Left lobe of liver (tissue), 2 donors: ENCODE results near the gene PATL2. TPM values are rescaled to one million over a fixed set of nuclear protein-coding genes. Genes with fewer than 3 reads are reported as not detected.
"Not testable (repeated sequence)": the region's sequence is repeated elsewhere in the genome, so short reads cannot be mapped to it uniquely, and the experiment has no call there.

ENCODE experiments used
- ATAC-seq: fragments of 200-7000 bp; cut with Tn5 transposase; one replicate; pipeline ENCODE4 v1.9.1; 2020; ENCODE audit warnings: mild to moderate bottlenecking, moderate library complexity
- DNase-seq: peaks from one replicate; pipeline ENCODE4 v3.0.0-alpha.2; 2020; ENCODE audit warnings: low spot score
- total RNA-seq: library from RNA; stranded (reverse); gene quantifications from one replicate; pipeline ENCODE4 v1.2.1, GENCODE V29; 2021
- donor health status: DM: no; HTN: no; CAD: no; lungs with moderate emphysema.
- donor health status: DM: no; HTN: yes; CAD: no.

Gene PATL2
- total RNA-seq, result 0.58 TPM

- DNase-seq (peak; percentile 98), ATAC-seq (peak; percentile 92)
These were observed at the start of gene PATL2, which contains the start of gene B2M for GRCh38 chr15:44711096-44711742. Gene PATL2, minus strand, starts transcription at chr15:44711323. Its CDS starts 34,833 bp downstream, at chr15:44676490. Gene B2M, plus strand, starts transcription at chr15:44711517. Its CDS starts 30 bp downstream, at chr15:44711547.

DNA sequence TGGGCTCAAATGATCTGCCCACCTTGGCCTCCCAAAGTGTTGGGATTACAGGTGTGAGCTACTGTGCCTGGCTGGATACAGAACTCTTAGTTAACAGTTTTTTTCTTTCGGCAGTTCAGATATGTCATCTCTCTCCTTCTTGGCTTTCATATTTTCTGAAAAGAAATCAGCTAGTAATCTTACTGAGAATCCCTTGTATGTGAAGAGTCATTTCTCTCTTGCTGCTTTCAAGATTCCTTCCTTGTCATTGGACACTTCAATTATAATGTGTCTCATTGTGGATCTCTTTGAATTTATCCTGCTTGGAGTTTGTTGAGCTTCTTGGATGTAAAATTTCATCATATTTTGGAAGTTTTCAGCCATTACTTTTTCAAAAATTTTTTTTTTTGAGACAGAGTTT is 42.2 kb upstream of the PATL2 start:
- DNase-seq, result no peak

GRCh38 chr15:44743454-44743853 is 32.3 kb upstream of the PATL2 start:
- not testable (repeated sequence) for DNase-seq, ATAC-seq

More for the DNA sequence above, 42.2 kb upstream of the PATL2 start:
- ATAC-seq, result no peak

DNA sequence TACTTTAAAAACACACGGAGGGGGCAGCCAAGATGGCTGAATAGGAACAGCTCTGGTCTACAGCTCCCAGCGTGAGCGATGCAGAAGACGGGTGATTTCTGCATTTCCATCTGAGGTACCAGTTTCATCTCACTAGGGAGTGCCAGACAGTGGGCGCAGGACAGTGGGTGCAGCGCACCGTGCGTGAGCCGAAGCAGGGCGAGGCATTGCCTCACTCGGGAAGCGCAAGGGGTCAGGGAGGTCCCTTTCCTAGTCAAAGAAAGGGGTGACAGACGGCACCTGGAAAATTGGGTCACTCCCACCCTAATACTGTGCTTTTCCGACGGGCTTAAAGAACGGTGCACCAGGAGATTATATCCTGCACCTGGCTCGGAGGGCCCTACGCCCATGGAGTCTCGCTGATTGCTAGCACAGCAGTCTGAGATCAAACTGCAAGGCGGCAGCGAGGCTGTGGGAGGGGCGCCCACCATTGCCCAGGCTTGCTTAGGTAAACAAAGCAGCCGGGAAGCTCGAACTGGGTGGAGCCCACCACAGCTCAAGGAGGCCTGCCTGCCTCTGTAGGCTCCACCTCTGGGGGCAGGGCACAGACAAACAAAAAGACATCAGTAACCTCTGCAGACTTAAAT is 28.2 kb upstream of the PATL2 start:
- ATAC-seq, DNase-seq: not testable (repeated sequence)

- no peak for DNase-seq
- peak; percentile 82 for ATAC-seq
These were observed 27.3 kb upstream of the PATL2 start for GRCh38 chr15:44738340-44738984.

DNA sequence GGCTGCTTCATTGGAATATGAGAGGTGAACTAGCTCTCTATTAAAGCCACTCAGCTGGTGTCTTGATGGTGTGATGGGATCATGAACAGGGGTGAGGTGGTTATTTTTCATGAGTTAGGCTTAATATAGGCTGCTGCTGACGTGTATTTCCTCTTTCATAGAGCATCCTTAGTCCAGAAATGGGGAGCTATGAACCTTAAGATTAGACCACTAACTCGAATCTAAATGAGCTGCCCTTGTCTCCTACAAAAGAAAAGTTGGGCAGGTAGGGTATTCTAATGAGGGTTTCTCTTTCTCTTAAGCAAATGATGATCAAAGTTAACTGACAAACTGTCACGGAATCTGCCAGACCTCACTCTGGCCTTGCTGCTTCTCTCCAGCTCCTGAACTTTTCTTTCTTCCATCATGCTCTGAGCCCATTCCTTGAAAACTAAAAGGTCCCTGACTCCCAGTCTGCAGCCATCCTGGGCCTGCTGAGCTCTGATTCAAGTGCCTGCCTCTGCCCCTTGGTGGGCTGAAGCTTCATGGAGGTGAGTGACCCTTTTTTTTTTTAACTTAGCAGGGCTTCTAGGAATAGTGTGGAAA is 25.1 kb upstream of the PATL2 start, which contains the start of gene TRIM69:
Gene TRIM69, plus strand, starts transcription at position 348 of the 585 bp plus-strand sequence. Its CDS starts 177 bp downstream, at position 525.
- ATAC-seq (no peak), DNase-seq (no peak)

- no peak for DNase-seq
- ATAC-seq, result peak; percentile 13
These were observed 24.5 kb upstream of the PATL2 start for GRCh38 chr15:44735482-44736180.

GRCh38 chr15:44734839-44735481 is 23.8 kb upstream of the PATL2 start:
- DNase-seq (no peak), ATAC-seq (no peak)

DNA sequence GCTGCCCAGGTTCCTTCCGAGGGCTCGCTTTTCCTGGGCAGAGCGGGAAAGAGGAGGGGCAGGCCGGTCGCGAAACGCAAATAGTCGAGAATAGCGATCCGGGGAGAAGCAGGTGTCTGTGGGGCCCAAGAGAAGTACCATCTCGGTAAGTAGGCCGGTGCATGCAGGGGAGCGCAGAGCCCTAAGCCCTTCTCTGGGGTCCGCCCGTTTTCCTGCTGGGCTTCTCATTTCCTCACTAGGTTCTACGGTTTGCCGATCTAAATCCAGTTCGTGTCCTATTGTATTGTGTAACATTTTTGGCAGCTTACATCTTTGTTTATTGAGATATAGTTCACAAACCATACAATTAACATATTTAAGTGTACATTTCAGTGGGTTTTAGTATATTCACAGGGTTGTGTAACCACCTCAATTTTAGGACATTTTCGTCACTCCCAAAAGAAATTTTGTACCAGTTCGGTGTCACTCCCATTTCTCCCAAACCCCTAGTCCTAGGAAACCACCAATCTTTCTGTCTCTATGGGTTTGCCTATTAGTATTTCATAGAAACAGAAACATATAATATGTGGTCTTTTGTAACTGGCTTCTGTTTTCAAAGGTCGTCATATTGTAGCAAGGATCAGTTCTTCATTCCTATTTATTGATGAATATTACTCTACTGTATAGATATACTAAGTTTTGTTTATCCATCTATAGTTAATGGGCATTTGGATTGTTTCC is 18.4 kb upstream of the PATL2 start:
- peak; percentile 35 for ATAC-seq
- no peak for DNase-seq

- ATAC-seq, result peak; percentile 96
- DNase-seq, result peak; percentile 97
These were observed 17.7 kb upstream of the PATL2 start for GRCh38 chr15:44728576-44729407.

DNA sequence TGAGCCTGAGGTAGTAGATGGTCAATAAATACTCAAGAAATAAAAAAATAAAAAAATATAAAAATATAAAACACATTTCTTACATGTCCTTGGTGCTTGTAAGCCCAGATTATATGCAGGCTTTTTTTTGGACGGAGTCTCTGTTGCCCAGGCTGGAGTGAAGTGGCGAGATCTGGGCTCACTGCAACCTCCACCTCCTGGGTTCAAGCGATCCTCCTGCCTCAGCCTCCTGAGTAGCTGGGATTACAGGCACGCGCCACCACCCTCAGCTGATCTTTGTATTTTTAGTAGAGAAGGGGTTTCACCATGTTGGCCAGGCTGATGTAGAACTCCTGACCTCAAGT is 17.1 kb upstream of the PATL2 start:
- ATAC-seq, result not testable (repeated sequence)

GRCh38 chr15:44727485-44728231 is 16.5 kb upstream of the PATL2 start:
- DNase-seq (no peak), ATAC-seq (no peak)

More for the DNA sequence above, 17.1 kb upstream of the PATL2 start:
- DNase-seq, result not testable (repeated sequence)

DNA sequence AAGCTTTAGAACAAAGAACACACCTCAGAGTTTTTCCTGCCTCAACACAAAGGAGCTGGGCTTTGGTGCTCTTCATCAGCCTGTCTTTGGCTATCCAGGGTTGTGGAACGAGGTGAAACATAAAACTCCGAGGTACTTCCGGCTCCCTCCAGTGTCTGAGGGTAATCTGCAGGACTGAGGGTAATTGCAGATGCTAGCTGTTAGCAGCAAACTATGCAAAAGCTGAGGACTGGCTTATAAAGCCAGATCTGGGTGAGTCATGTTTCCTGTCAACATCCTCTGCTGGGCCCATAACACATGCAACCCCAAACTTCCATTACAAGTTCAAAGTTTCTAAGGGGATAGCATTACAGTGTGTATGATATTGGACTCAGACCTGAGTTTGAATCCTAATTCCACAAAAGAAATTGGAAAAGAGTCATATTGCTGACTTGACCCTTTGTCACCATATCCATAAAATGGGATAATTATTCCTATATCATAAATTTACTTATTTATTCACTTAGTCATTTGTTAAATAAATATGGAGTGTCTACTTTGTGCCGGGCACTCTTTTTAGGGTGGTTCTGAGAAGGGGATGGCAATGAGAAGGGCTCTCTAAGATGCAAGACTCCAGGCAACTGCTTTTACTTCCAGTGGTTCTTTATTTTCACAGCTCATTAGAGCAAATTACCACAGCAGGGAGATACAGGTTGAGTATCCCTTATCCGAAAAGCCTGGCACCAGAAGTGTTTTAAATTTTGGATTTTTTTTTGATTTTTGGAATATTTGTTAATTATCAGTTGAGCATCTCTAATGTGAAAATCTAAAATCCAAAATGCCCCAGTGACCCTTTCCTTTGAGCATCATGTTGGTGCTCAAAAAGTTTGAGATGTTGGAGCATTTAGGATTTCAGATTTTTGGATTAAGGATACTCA is 15.7 kb upstream of the PATL2 start:
- ATAC-seq, result peak; percentile 3
- no peak for DNase-seq

DNA sequence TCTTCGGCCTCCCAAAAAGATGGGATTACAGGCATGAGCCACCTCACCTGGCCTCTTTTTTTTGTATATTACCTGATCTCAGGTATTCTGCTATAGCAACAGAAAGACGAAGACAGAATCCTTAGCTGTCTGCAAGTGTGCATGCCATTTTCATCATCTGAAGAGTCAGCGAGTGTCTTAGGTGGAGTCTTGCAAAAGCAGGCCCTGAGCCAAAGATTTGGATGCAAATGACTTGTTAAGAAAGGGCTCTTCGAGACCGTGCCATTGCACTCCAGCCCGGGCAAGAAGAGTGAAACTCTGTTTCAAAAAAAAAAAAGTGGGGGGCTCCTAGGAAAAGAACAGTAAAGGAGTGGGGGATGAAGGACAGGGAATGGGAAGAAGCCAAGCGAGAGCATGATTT is 15.0 kb upstream of the PATL2 start:
- DNase-seq, result no peak
- ATAC-seq, result no peak

DNA sequence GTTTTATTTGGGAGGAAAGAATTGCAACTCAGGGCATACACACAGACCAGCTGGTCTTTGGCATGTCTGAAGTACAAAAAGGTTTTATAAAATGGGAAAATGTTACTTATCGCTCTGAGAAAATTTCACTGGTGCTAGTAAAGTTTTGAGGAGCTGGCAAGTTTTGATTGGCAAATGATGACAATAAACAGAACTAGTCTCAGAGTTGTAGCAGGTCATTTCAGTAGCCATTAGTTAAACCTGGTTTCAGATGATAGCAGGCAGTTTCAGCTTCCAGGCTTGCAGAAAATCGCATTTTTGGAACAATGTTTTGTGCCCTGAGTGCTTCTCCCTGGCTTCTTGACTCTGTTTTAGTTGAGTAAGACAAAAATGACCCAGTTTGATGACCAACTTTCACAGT is 10.9 kb upstream of the PATL2 start:
- no peak for ATAC-seq
- no peak for DNase-seq

DNA sequence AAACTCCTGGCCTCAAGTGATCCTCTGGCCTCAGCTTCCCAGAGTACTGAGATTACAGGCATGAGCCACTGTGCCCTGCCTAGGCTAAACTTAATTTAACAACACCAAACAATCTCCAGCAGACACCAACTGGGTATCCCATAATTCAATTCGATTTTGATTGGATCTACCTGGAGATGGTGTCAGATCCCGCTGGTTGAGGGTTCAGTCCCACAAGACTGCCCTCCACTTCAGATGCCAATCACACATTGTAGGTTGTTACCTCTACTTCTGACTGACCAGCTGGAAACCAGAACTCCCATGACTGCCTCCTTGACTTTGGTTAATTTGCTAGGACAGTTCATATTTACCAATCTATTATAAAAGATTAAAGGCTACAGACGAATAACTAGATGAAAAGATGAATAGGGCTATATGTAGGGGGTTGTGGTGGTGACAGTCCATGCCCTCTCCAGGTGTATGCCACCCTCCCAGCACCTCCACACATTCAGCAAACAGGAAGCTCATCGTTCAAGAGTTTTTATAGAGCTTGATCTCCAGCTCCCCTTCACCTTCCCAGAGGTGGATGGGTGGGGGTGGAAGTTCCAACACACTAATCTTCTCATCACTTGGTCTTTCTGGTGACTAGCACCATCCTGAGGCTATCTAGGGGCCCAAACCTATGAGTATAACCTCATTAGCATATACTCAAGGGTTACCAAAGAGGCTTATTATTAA is 9.5 kb upstream of the PATL2 start:
- no peak for DNase-seq
- peak; percentile 10 for ATAC-seq
